Amniotic epithelial cell (primary cell): ENCODE measurements around the gene EEF1AKMT2.

Experiments used
- DNase-seq: peaks from one replicate; pipeline ENCODE4 v3.0.0-alpha.2; 2010; ENCODE audit warnings: low read depth

The EEF1AKMT2 gene

DNA sequence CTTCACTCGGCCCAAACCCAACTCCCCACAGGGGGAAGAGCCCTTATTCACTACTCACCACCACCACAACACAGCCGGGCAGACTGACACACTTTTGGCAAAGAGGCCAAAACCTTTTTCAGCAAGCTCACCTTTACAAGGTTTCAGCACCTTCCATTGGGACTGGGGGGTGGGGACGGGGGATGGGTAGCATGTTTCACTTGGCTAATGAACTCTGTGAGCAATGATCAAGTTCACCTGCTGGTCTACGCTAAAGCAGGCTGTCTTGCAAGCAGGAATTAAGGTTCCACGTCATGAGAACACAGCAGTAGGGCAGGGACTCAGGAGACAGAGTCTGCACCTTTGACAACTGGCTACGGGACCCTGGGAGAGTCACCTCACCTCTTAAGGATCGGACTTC, 54.5 kb downstream of the EEF1AKMT2 start:
- DNase-seq, result no peak

DNA sequence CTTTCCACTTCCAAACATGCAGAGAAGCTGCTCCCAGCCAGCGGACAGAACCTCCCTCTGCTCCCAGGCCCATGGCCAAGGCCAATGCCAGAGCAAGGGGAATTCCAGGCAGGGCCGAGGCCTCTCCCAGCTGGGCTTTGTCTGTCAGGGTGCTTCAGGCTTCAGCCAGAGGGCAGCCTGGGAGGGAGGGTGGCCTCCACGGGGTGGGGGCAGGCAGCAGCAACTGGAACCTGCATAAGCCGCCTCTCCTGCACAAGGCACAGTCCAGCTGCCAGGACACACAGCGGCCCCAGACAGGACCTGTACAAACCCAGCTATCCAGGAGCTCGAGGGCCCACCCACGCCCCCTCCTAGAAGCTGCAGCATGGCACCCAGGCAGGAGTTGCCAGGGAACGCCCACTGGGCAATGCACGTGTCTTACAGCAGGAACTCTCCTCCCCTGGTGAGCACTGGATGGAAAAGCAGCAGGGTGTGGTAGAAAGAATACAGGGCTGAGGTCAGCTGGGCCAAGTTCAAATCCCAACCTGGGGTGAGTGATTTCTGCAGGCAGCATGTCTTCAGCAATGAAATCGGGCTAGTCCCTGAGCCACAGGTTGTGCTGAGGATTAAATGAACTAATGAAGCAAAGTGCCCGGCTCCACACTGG, 55.1 kb downstream of the EEF1AKMT2 start:
- peak; percentile 77 for DNase-seq

DNA sequence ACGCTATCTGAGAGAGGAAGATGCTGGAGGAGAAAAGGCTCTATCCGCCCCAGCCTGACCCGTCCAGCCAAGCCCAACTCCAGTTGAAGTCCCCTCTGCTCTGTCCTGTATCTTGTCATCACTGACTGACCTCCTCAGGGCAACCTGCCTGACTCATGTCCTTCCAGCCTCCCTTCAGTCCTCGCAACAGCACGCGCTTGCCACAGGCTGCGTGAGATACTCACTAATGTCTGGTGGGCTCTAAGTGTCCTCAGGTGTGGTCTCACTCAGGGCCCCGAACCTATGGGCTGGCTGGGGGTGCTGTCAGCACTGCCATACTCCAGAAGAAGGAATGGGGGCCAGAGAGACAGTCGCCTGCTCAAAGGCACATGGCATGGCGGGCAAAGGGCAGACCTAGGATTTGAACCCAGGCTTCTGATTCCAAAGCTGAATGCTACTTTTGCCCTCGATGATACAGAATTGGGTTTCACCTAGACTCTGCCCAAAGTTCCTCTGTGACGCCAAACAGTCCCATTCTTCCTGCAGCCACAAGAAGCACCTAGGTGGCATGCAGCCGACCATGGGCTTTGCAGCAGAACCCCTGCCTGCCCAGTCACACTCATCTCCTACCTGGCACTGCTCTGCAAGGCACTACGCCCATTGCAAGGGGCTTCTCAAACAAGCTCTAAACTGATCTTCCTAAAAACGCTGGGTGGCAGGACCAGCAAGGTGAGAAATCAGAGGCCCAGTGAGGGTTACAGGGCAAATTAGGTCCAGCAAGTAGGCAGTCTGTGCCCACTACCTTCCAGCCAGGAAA, 56.0 kb downstream of the EEF1AKMT2 start:
- no peak for DNase-seq

DNA sequence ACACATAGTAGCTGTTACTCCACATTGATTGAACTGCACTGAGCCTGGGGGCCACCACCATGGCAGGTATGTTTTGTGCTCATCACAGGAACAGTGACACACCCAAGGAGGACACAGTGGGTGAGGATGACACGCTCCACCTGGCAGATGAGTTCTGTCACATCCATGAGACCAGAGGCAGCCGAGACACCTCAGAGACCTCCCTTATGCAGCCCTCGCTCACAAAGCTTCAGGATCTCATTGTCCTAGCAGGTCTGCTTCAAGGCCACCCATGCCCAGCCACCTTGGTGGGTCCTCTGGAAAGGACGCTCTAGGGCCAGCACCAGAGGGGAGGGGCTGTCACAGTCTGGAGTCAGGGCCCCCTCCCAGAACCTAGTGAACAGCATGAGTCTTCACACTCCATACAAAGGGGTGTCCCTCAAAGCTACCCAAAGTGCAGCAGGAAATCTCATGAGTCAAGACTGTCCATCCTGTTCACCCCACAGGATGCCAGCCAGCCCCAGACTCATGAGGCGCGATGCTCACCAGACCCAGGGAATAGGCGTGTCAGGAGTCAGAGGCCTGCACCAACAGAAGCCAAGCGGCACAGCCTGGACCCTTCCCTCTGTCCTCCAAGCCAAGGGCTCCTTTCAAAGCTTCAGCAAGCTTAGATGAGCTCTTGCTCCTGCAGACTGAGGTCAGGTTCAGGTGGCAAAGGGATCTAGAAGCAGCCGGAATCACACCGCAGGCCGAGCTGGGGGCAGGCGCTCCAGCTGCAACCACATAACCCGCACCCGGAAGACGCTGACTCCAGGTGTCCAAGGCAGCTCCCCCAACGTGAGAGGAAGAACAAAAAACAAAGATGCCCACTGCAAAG, 57.1 kb downstream of the EEF1AKMT2 start:
- no peak for DNase-seq

DNA sequence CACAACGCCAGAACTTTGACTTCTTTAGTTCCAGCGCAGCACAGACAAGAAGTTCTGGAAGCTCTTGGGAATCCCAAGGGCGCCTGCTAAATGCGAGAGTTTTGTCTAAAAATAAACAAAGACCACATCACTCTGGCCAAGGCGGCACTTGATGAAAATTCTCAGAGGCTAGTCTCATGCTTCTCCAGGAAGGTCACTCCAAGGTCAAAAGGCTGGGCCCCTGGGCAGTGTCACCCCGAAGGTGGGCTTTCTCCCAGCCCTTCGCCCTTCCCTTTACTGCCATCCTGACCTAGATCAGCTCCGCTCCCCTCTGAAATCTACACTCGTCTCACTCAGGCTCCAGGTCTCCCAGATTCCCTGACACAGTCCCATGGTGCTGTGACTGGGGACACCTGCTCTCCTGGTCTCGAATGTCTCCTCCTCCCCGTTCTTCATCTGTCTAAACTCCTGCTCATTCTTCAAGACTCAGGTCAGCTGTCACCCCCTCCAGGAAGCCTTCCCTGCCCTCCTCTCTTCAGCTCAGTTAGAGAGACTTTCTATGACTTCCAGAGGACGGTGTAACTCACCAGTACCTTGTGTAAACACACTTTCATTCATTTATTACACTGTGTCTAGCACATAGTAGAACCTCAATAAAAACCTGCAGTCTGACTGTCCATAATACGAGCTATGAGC, 58.0 kb downstream of the EEF1AKMT2 start:
- peak; percentile 24 for DNase-seq

DNA sequence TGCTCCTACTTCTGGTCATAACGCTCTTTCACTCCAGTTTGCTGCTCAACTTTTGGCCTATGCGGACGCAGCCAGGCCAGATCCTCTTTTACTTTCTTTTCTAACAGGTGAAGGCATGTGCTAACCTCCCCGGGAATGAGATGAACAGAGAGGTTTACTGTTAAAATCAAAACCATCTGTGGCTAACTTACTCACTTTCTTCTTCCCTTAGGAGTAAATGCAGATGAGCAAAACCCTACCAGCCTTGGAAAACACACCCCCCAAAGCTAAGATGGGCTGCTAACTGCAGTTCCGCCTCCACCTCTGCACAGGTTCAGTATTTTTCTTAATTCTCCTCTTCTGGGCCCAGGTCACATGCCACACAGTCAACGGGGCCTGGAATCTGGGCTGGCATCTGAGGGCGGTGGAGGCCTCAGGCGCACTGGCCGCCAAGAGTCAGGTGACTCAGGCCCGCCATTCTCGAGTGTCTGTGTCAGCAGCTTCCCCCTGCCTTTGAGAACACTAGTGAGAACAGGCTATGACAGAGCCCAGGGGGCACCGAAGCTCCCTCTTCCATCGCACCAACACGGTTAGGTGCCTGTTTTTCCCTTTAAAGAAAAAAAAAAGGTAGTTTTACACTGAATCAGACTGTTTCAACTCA, 58.6 kb downstream of the EEF1AKMT2 start:
- DNase-seq, result peak; percentile 74

DNA sequence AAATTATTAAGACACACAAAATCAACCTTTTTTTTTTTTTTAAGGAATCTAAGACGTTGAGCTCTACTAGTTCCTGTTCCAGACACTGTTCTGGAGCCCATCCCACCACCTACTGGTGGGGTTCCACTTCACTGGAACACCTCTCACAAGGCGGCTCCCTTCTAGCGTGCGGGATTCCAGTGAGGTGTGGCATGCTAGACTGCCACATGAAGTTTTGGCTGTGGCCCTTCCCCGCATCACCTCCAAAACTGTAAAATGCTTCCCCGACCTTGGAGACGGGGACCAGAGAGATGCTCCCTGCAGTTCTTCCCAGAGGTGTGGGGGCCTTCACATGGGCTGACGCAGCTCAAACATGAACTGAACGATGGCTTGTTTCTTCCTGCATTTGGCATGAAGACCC, 60.1 kb downstream of the EEF1AKMT2 start:
- DNase-seq, result no peak

DNA sequence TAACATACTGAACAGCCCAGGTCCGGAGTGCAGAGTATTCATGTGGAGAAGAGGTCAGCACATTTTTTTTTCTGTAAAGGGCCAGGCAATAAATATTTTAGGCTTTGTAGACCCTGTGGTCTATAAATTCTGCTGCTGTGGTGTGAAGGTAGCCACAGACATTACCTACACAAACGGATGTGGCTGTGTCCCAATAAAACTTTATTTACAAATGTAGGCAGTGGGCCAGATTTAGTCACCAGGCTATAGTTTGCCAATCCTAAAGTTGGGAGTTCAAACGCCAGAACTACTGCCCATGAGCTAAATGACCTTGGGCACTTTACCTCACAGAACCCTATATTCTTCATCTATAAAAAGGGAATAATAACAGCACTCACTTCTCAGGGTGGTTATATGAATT, 60.9 kb downstream of the EEF1AKMT2 start:
- DNase-seq, result no peak

DNA sequence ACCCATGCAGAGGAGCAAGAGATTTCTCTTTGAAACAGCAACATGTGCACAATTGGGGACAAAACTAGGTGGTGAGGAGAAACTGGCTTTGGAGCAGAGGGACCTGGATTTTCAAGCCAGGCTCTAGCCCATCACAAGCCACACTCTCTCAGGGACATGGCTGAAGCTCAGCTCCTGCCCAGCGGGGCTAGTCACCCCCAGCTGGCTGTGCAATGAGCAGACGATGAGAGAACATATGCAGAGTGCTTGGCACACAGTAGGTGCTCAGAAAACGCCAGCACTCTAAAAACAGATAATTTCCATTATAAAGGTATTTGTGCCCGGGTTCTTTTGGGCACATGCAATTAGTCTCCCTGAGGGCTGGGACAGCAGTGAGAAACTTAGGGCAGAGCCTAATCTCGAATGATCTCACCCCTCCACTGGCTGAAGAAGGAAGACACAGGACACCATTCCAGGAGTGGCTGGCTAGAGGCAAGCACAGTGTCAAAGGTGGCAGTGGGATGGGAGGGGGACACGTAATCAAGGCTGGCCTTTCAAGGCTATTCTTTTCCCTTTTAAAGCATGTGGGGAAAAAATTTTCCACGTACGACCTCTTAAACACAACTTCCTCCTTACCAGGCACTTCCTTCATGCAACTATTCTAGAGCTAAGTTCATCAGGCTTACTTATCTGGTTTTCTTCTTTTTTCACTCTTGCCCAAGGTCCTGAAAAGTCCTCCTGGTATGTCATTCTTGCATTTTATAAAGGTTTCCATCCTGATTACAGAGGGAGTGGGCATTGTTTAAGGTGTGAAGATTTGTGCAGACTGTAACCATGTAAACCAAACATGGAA, 62.6 kb downstream of the EEF1AKMT2 start:
- no peak for DNase-seq

DNA sequence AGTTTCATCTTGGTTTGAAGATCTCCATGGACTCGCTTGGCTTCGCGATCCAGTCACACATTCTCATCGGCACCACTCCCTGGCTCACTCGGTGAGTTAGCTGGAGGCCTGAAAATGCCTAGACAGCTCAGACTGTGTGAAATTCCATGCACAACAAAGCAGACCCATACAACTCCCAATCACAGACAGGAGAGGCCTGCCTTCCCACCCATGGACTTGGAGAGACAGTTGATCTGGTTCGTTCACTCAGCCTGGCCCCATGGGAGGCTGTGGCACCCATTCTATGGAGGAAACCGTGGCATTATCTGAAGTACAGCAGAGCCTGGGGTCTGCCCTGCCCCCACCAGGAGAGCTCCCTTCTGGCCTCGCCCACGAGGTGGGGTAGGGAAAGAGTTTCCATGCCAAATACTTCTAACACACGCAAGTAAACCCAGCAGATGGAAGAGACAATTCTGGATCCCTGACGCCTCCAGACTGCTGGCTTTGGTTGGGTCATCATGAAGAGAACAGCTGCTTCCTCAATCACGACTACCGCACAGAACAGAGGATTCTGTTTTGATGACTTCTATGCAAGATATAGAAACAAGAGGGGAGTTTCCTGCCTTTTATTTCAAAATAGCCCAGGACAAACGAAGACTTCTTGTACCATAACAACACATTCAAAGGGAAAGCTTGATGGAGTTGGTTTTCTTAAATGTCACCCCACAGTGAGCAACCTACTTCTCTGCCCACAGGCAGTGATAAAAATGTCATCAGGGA, 63.4 kb downstream of the EEF1AKMT2 start:
- DNase-seq, result peak; percentile 71

DNA sequence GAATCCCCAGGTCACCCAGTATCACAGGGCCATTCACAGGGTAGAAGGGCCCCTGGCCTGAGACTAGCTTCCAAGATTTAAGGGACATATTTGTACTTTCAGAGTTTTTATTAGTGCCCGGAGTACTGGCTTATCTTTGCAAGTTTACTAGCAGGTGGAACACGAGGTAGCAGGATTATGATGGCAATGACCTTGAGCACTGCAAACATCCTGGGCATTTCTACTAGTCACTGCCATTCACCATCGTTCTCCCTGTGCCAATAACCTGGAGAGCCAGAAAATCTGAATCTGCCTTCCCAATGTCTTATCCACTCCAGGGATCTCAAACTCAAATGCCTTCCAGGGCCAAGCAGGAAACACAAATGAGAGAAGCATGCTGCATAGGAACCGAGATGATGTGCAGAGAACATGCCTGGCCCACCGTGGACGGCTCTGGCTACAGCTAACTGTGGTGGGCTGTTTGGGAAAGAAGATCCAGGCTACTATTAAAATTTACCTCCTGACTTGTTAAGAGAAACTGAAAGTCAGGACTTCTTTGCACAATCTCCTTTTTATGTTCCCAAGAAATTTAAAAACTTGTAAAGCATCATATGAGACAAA, 64.2 kb downstream of the EEF1AKMT2 start:
- DNase-seq, result no peak

DNA sequence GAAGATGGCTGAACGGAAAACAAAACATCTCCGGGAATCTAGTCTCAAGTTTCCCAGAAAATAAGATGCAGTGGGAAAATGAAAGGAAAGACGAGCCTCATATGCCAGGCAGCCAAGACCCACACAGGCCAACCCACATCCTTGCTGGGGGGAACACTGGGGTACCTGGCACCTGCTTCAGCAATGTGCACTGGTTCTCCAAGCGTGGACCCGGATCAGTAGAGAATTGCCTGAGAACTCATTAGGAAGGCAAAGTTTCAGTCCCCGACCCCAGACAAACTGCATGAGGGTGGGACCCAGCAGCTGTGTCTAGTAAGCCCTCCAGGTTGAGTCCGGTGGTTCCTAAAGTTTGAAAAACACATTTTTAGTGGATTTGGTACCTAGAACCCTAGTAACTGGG, 65.9 kb downstream of the EEF1AKMT2 start:
- no peak for DNase-seq

DNA sequence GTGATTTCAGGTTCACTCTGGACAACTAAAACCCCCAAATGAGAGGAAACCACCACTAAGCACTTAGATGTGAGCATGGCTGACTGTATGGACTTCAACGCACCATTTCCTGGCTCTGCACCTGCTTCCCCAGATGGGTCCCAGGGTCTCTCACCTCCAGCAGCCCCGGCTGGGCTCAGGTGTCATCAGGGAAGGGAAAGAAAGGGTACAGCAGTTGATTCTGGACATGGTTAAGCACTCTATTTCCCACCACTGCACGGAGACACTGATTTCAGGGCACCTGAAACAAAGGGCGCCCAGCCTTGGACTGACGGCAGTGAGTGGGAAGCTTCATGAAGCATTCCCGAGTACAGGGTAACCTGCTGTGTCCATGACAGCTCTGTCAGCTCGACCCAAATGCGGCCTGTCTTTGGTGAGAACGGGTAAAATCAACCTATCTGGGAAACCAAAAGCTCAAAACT, 66.5 kb downstream of the EEF1AKMT2 start:
- DNase-seq, result no peak

DNA sequence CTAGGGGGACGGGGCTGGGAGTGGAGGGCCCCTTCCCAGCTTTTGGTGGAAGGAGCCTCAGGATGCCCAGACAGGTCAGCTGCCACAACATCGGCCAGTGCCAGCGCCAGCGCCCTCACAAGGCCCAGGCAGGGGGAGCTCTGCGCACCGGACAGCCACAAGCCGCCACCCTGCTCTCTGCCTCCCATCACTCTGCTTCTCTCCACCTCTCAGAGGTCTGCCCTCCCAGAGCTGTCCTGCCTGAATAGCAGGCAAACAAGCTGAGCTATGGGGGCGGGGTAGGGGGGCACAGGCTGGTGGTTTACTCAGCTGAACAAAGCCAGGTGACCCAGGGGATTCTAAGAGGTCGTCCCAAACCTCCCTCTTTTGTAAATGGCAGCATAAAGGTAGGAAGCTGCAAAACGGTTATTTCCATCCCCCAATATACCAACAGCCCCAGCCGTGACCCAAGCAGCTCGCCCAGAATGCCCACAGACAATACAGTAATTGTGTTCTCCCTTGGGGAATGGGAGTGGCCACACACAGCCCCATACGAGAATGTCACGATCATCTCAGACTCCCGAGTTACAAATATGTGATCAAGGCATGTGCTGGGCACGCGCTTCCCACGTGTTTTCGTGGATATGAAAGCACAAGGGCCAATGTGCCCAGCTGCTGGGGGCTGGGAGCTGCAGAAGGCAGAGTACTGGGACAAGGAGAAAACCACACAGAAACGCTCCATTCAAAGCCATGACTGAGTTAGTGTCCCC, 67.2 kb downstream of the EEF1AKMT2 start:
- DNase-seq, result no peak

DNA sequence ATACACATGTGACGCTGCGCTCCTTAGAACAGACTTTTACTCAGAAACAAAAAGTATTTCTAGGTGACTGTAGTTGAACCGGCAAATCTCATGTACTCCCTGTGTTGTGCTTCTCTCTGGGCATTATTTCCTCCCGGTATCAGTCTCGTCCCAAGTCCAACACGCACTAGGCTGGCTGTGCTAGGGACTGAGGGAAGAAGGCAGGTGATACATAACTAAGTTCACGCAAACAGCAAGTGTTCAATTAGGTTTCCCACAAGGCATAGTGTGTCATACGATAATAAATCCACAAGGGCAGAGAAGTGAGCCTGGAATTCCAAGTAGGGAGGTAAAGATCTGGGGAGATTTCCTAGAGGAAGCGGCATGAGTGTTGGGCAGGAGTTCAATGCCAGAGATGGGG, 67.9 kb downstream of the EEF1AKMT2 start:
- DNase-seq, result no peak

DNA sequence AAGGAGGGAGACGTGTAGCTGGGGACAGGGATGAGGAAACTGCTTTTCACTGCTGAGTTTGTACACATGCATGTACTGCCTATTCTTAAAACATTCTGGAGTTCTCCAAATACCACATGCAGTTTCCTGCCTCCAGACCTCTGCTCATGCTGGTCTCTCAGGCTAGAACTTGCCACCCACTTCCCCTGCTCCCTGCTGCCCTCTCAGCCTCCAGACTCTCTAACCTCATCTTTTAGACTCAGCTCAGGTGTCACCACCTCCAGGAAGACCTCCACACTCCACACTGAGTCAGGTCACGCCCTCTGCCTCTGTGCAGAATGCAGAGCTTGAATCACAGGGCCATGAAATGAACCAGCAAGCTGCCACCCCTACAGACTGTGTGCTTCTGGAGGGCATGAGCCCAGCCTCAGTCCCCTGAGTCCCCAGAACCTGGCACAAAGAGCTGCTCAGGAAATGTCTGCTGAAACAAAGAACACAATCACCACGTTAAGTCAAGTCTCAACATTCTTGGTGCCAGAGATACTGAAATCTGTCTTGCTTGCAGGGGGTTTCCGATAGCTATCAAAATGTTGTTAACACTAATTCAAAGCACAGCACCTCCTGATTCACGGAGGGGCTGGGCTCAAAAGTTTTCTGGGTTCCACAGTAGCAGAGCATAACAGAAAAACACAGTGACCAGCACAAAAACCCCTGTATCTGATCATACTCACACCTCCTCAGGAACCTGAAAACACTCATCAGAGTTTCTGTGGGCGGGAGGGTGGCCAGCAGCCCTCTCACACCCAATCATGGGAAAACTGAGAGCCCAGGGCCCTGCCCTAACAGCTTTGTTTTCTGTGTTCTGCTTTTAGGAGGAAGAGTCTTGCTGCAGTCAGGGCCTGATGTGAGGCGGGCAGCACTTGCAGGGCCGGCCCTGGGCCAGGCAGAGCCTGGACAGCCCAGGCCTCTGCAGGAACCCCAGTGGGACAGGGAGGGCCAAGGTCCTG, 68.6 kb downstream of the EEF1AKMT2 start:
- DNase-seq, result no peak

DNA sequence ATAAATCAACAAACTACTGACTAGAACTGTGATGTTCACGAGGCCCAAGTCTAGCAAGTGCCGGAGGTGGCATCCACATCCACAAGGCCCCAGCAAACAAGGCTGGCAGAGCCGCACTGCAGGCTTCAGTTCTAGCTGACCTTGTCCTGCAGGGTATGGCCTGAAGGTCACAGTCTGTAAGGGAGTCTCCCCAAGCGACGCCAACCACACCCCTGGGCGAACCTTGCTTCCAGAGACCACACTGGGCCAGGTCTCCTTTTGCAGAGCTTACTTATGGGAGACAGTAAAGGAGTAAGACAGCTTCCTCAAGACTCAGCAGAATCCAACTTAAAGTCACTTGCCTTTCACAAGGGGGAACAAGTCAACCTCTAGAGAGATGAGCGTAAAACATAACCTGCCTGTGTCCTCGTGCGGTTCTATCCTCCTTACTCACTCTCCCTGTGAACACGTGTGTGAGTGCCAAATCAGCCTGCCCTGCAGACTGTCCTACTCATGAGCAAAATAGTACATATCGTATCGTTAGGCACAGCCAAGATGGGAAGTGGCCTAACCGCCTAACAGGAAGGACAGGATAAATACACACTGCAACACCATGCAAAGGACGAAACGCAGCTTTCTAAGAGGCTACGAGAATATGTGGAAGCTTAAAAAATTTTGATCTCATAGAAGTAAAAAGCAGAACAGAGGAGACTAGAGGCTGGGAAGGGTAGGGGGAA, 70.2 kb downstream of the EEF1AKMT2 start:
- DNase-seq, result no peak
